ENCODE results near the gene MND1.

GRCh38 chr4:153432965-153433753 is 88.7 kb downstream of the MND1 start:
- TF ChIP-seq, protein P1, sequence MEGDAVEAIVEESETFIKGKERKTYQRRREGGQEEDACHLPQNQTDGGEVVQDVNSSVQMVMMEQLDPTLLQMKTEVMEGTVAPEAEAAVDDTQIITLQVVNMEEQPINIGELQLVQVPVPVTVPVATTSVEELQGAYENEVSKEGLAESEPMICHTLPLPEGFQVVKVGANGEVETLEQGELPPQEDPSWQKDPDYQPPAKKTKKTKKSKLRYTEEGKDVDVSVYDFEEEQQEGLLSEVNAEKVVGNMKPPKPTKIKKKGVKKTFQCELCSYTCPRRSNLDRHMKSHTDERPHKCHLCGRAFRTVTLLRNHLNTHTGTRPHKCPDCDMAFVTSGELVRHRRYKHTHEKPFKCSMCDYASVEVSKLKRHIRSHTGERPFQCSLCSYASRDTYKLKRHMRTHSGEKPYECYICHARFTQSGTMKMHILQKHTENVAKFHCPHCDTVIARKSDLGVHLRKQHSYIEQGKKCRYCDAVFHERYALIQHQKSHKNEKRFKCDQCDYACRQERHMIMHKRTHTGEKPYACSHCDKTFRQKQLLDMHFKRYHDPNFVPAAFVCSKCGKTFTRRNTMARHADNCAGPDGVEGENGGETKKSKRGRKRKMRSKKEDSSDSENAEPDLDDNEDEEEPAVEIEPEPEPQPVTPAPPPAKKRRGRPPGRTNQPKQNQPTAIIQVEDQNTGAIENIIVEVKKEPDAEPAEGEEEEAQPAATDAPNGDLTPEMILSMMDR (IDR thresholded peaks at IDR 0.05) = peak; percentile 47
- TF ChIP-seq EZH2phosphoT487 (IDR thresholded peaks at IDR 0.05) (no peak), EZH2 (IDR thresholded peaks at IDR 0.05) (no peak)

All from neural progenitor cell (in vitro differentiated cells).